Measurements from ENCODE around the gene HRH2.

HRH2 gene

DNA sequence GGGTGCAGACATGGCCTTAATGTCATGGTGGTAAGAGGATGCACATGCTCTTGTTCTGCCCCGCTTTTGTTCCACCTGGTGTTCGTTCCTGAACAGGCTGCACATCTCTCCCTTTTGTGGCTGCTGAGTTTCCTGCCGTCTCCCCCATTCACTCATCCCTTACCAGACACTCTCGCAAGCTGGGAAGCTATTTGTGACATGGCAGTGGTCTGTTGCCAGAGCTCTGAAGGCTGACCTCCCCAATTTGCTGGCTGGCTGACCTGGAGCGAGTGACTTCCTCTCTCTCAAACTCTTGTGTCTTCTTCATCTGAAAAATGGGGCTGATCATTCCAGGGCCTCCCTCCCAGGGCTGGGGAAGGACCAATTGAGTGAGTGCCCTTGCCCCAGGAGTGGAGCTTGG is 35.9 kb downstream of the HRH2 start:
- DNase-seq = no peak

DNA sequence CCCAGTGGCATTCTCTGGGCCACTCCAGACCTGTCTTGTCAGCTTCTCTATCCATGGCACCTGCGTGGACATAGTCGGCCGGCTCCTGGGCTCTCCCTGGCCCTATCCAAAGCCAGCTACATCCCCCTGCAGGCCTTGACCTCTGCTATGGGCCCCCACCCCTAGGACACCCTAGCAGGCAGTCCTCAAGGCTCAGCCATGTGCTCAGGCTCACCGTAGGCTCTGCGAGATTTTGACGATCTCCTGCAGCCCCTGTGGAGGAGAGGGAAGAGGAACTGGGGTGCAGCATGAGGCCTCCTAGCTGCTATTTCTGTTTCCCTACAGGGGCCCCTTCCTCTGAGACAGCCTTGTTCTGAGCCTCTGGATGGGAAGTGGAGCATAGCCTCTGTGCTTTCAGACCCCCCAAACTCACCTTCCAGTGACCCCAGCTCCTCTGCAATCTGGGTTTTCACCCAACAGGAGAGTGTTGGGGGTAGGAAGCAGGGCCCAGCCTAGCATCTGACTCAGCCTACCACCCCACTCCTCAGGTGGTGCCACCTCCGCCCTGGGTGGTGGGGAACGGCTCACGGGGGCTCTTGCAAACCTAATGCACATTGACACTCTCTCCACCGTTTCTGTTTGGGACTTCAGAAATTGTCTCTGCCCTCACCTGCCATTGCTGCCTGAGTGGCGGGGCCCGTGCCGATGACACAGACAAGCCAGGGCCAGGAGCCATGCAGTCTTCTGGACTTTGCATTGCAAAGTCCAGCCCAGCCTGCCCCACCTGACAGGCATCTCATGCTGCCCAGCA is 36.7 kb downstream of the HRH2 start:
- no peak for DNase-seq

GRCh38 chr5:175695161-175696126 is 37.6 kb downstream of the HRH2 start:
- no peak for DNase-seq

GRCh38 chr5:175696139-175696854 is 38.4 kb downstream of the HRH2 start:
- peak; percentile 82 for DNase-seq

DNA sequence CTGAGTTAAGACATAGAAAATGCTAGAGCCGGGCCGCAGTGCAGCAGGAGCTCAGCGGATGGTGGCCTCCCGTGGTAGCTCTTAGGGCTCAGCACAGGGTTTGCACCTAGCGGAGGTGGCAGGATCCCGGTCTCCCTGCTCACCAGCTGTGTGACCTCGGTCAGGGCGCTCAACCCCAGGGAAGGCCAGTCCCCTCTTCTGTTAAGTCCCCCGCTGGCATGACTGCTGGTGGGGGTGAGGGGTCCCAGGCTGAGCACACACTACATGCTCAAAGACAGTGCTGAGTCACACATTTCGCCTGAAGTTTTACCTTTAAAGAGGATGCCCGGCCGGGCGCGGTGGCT is 39.0 kb downstream of the HRH2 start:
- DNase-seq = no peak

DNA sequence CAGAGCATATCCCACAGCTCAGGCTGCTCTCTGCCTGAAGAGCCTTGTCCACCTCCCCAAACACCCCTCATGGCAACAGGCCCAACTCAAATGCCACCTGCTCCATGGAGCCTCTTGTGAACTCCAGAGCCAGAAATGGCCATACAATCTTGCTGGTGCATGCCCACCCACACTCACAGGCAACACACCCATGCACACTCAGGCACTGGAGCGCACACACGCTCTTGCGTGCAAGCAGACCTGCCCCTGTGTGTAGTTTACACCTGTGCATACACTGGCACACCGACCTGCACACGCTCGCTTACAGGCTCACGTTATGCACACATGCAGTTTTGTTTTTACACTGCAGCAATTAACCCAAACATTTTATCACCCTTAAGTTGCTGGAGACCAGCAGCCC is 40.0 kb downstream of the HRH2 start:
- no peak for DNase-seq

- DNase-seq = no peak
These were observed 40.7 kb downstream of the HRH2 start for GRCh38 chr5:175698401-175699115.

DNA sequence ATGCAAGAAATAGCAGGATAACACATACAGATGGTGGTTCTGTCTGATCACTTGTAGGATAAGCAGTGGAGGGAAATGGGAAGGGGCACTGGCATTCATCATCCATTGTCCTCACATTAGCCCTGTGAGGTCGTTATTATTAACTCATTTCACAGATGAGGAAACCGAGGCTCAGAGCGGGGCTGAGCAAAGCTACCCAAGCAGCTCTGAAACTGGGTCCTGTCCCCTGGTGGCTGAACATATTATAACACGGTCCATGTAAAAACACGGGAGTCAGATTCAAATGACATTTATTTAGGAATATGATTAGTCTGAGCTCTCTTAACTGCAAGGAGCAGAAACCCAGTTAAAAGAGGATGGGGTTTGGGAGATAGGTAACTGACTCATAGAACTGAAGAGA is 43.1 kb downstream of the HRH2 start:
- no peak for DNase-seq

GRCh38 chr5:175701797-175702196 is 43.9 kb downstream of the HRH2 start:
- no peak for DNase-seq

GRCh38 chr5:175706499-175706898 is 48.6 kb downstream of the HRH2 start:
- no peak for DNase-seq

DNA sequence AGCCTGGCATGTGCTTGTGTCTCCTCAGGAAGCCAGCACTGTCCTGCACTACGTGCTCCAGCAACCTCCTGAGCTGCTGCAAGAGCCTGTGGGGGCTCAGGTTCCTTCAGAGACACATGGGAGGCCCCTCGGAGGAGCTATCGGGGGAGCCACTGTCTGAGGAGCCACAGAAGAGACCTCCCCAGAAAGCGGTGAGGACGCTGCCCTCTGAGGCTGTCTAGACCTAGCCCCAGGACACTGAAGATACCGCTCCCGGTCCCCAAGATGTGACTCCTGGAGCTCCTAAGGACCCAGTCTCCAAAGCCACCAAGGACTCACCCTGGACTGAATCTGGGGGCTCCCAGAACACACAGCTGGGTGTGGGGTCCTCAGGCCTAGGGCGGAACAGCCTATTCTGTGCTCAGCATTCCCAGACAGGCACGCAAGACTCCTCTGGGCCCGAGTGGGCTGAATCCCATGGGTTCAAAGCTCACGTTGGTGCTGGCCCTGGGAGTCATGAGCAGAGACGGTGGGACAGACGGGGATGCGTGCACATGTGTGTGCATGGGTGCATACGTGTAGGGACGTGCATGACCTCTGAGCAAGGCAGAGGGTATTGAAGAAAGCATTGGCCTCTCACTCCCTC is 50.0 kb downstream of the HRH2 start:
- DNase-seq = no peak

DNA sequence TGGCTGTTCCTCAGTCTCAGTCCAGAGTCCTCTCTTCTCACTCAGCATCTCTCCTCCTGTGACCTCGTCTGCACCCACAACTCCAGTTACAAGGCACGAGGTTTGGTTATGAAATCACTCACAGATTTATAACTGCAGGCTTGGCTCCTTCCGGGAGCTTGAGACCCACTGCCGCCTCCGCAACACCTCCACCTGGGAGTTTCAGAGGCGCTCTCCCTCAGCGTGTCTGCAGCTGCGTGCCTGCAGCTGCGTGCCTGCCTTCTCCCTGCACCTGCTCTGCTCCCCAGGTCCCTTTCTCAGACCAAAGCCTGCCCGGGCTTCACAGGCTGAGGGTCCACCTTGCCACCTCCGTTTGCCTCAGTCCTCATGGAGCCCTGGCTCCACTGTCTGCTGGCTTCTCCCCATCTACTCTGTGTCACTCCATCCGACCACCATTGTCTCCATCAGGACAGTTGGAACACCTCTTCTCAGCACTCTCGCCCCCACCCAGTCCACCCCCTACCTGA is 51.5 kb downstream of the HRH2 start:
- DNase-seq = no peak

- DNase-seq = no peak
These were observed 52.5 kb downstream of the HRH2 start for GRCh38 chr5:175710326-175710725.

GRCh38 chr5:175711031-175711430 is 53.2 kb downstream of the HRH2 start:
- no peak for DNase-seq

- DNase-seq = no peak
These were observed 53.8 kb downstream of the HRH2 start for GRCh38 chr5:175711472-175712312.

- no peak for DNase-seq
These were observed 54.4 kb downstream of the HRH2 start for GRCh38 chr5:175712313-175712680.

DNA sequence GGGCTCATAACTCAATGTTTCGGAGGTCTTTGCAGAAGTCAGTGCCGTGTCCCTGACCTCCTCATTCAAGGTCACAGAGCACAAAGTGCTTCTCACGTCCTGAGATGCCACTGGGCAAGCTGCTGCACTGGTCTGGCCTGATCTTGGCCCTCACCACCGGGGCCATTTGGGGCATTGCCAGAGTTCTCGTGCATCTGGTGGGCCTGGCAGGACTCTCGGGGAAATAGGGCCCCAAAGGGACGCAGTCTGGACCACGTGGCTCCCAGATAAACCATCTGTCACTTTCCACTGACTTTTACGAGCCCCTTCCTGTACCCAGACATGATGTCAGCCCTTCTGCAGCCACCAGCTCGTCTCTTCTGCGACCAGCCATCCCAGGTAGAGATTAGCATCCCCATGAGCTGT is 54.8 kb downstream of the HRH2 start:
- no peak for DNase-seq

DNA sequence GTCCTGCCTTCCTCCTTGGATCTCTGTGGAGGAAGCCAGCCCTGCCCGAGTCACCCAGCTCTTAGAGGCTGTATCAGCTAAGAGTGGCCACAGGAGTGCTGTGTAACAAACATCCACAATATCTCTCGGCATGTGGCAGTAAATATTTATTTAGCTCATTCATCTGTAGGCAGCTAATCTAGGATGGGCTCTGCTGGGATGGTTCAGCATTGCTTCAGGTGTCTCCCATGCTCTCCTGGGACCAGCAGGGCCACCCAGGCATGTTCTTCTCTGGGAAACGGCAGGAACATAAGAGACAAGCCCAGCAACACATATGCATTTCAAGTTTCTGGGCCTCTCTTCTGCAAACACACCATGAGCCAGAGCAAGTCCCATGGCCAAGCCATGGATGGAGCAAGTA is 56.1 kb downstream of the HRH2 start:
- no peak for DNase-seq

DNA sequence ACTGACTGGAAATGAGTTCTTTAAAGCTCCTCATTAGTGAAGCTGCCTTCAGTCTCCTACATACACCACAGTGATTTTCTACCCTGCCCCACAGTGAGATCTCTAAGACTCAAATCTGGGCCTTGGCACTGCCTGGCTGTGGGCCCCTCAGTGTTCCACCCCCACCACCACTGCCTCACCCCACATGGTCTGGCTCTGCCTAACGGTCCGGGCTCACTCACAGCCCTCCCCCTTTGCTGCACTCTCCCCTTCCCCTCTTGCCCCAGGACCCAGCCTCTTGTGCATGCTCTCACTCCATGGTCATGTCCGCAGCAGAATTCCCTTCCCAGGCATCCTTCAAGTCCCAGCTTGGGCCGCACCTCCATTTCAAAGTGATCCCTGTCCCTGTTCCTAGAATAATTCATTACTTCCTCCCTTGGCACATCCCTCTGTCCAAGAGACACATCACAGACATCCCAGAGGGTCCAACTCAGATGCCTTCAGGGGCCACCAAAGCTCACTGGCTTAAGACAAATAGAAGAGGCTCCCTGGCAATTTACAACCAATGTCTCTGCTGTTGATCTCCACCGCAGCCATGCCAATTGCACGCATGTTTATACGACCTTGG is 56.7 kb downstream of the HRH2 start:
- no peak for DNase-seq

DNA sequence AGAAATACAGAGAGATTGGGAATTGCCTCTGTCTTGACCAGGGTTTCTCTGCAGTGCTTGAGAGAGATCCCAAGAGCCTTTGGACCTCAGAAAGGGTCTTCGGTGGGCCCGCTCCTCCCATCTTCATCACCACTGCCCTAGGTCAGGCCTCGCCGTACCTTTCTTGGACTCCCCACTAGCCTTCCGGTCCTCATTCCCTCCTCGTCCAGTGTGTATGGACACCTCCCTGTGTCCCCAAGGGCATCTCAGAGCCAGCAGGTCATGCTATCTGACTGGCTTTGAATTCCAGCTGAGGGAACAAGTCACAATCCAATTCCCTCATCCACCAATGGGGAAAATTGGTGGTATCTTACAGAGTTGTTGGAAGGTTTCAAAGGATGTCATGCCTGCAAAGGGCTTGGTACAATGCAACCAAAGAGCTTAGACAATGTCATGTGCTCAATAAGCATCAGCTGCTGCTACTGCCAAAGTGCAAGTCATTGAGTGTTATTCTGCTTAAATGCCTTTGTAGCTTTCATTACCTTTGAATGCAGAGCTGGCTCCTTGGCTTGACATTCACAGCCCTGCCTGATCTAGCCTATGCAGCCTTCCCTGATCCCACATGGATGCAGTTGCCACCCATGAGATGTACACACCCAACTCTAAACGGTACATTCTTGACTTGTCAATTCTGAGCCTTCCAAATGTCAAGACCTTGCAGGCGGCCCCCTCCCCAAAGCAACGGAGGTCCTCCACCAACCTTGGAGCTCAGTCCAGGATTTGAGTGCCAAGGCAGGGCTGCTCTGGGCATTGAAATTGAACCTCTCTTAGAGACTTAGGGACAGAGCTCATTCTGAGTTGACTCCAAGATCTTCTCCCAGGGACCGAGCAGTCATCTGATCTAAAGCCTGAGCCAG is 58.0 kb downstream of the HRH2 start:
- no peak for DNase-seq
